Erythroblast (primary cell): ENCODE data around the gene ARHGAP44.

Source experiments
- GATA1 ChIP-seq: IDR thresholded peaks from 2 replicates; pipeline ENCODE4 v1.6.1; 2011; ENCODE audit warnings: low read depth, mild to moderate bottlenecking, control low read depth, low read length, moderate library complexity
- POLR2A ChIP-seq: IDR thresholded peaks from 2 replicates; pipeline ENCODE4 v1.6.1; 2011; ENCODE audit warnings: mild to moderate bottlenecking, low read length

DNA sequence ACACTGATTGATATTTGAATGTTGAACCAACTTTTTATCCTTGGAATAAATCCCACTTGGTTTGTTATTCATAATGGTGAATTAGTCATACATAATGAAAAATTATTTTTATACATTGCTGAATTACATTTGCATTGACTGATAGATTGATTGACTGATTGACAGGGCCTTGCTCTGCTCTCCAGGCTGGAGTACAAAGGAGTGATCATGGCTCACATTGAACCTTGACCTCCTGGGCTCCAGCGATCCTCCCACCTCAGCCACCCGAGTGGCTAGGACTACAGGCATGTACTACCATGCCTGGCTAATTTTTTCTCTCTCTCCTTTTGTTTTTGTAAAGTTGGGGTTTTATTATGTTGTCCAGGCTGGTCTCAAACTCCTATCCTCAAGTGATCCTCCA lies 97.8 kb downstream of the ARHGAP44 start:
- TF ChIP-seq POLR2A (no peak), GATA1 (no peak)
